ENCODE measurements around the gene UPF3A.

GRCh38 chr13:114334305-114335053 is 53.1 kb downstream of the UPF3A start:
- no peak for TF ChIP-seq CTCF (IDR thresholded peaks at IDR 0.05; ENCODE audit: low read length)
- TF ChIP-seq EZH2 (IDR thresholded peaks at IDR 0.05; ENCODE audit: borderline replicate concordance, low read length) = no peak

All from OCI-LY1 (cell line).